DMS79 treated with DMSO at 0.1 percent for 48 hours (cell line): Measurements from ENCODE around the gene CFAP74.
"Not testable (repeated sequence)": the region's sequence is repeated elsewhere in the genome, so short reads cannot be mapped to it uniquely, and the experiment has no call there.

Experiments
- DNase-seq: peaks from one replicate; lab custom pipeline; 2025; lab: John Stamatoyannopoulos, UW

CFAP74 gene

GRCh38 chr1:1945782-1946393 lies 57.7 kb downstream of the CFAP74 start:
- DNase-seq, result no peak

GRCh38 chr1:1943834-1944570 lies 59.6 kb downstream of the CFAP74 start:
- peak; percentile 24 for DNase-seq

- DNase-seq, result no peak
Observed at GRCh38 chr1:1942753-1943656, 60.6 kb downstream of the CFAP74 start.

- DNase-seq, result no peak
Observed at GRCh38 chr1:1941868-1942752, 61.5 kb downstream of the CFAP74 start.

GRCh38 chr1:1941211-1941841 lies 62.3 kb downstream of the CFAP74 start:
- no peak for DNase-seq

GRCh38 chr1:1940123-1940425 lies 63.5 kb downstream of the CFAP74 start:
- DNase-seq, result no peak

- no peak for DNase-seq
Observed at GRCh38 chr1:1939296-1940122, 64.1 kb downstream of the CFAP74 start.

- no peak for DNase-seq
Observed at GRCh38 chr1:1938613-1939295, 64.8 kb downstream of the CFAP74 start.

GRCh38 chr1:1938276-1938573 lies 65.4 kb downstream of the CFAP74 start:
- no peak for DNase-seq

- no peak for DNase-seq
Observed at GRCh38 chr1:1937549-1938275, 65.9 kb downstream of the CFAP74 start.

- no peak for DNase-seq
Observed at GRCh38 chr1:1937061-1937460, 66.5 kb downstream of the CFAP74 start.

GRCh38 chr1:1934848-1935247 lies 68.7 kb downstream of the CFAP74 start:
- not testable (repeated sequence) for DNase-seq

GRCh38 chr1:1929639-1930545 lies 73.7 kb downstream of the CFAP74 start:
- DNase-seq, result no peak

GRCh38 chr1:1929102-1929638 lies 74.4 kb downstream of the CFAP74 start:
- DNase-seq, result no peak

- DNase-seq, result no peak
Observed at GRCh38 chr1:1928231-1929101, 75.1 kb downstream of the CFAP74 start.

GRCh38 chr1:1927751-1928150 lies 75.8 kb downstream of the CFAP74 start:
- no peak for DNase-seq
